ENCODE measurements around the gene TANGO6.
"Not testable (repeated sequence)": the region's sequence is repeated elsewhere in the genome, so short reads cannot be mapped to it uniquely, and the experiment has no call there.

TANGO6 gene

GRCh38 chr16:69039333-69039941 is 196.1 kb downstream of the TANGO6 start:
- TF ChIP-seq CTCF (IDR thresholded peaks at IDR 0.05; ENCODE audit: low read depth, low read length): no peak
- DNase-seq (ENCODE audit: low read depth in 2 of 2): peak; percentile 50 to 71
- H3K4me3 ChIP-seq (replicated peaks in 1 of 2; ENCODE audit: low read depth in 2 of 2, low read length in 2 of 2): no peak overlapping the region

DNA sequence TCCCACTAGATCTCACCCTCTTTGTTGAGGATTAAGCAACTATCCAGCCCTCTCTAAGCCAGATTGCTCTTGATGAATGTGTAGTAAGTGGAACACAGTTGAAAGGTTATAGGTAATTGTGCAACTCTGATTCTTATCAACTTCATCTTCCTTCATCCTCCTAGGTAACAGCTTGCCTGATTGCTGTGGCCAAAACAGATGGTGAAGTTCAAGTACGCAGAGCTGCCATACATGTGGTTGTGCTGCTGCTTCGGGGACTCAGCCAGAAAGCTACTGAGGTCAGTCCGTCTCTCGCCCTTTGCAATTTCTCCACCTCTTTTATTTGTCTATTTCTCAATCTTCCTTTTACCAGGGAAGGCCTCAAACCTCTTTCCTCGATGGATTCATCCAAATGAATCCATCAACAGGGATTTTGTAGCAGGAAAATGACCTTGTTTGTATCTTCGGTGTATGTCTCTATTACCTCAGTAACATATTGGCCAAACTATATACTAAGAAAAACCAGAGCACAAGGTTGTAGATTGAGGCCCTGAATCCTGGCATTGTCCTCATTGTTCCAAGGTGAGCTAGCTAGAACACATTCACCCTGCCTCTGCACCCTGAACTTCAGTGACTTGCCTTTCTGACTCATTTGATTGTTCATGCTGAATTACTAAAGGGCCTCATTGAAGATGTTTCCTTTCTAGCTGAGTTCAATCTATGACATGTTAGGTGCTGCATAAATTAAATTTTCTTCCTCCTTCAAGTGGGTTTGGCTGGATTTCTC is 197.0 kb downstream of the TANGO6 start:
- TF ChIP-seq CTCF (IDR thresholded peaks at IDR 0.05; ENCODE audit: low read depth, low read length): no peak
- no peak overlapping the region for H3K4me3 ChIP-seq (replicated peaks in 1 of 2; ENCODE audit: low read depth in 2 of 2, low read length in 2 of 2)
- DNase-seq (ENCODE audit: low read depth in 2 of 2): peak; percentile 18 to 83

- no peak overlapping the region for H3K4me3 ChIP-seq (replicated peaks in 1 of 2; ENCODE audit: low read depth in 2 of 2, low read length in 2 of 2)
- TF ChIP-seq CTCF (IDR thresholded peaks at IDR 0.05; ENCODE audit: low read depth, low read length): no peak
- DNase-seq (ENCODE audit: low read depth in 2 of 2): no peak
Measured at GRCh38 chr16:69048328-69049120, 205.2 kb downstream of the TANGO6 start.

GRCh38 chr16:69049146-69049545 is 205.8 kb downstream of the TANGO6 start:
- DNase-seq (ENCODE audit: low read depth in 2 of 2): peak; percentile 51 to 74
- TF ChIP-seq CTCF (IDR thresholded peaks at IDR 0.05; ENCODE audit: low read depth, low read length): no peak
- H3K4me3 ChIP-seq (replicated peaks in 1 of 2; ENCODE audit: low read depth in 2 of 2, low read length in 2 of 2): no peak overlapping the region

DNA sequence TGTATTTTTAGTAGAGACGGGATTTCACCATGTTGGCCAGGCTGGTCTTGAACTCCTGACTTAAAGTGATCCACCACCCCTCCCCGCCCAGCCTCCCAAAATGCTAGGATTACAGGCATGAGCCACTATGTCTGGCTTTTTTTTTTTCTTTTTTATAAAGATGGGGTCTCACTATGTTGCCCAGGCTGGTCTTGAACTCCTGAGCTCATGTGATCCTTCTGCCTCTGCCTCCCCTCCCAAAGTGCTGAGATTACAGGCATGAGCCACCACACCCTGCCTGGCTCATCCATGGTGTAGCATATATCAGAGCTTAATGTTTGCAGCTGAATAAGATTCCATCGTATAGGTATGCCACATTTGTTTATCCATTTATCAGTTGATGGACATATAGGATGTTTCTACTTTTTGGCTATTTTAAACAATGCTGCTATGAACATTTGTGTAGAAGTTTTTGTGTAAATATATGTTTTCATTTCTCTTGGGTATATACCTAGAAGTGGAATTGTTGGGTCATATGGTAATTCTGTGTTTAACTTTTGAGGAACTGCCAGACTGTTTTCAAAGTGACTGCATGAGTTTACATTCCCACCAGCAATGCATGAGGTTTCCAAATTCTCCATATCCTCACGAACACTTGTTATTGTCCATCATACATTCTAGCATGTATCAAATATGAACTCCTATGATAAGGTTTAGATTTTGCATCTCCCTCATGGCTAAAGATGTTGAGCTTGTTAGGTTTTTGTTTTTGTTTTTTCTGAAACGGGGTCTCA is 206.5 kb downstream of the TANGO6 start:
- peak in 1 of 2 donors; percentile 27 for DNase-seq (ENCODE audit: low read depth in 2 of 2)
- no peak for TF ChIP-seq CTCF (IDR thresholded peaks at IDR 0.05; ENCODE audit: low read depth, low read length)
- H3K4me3 ChIP-seq (replicated peaks in 1 of 2; ENCODE audit: low read depth in 2 of 2, low read length in 2 of 2): no peak overlapping the region

GRCh38 chr16:69051517-69051830 is 208.1 kb downstream of the TANGO6 start:
- TF ChIP-seq CTCF (IDR thresholded peaks at IDR 0.05; ENCODE audit: low read depth, low read length): peak; percentile 6
- H3K4me3 ChIP-seq (replicated peaks in 1 of 2; ENCODE audit: low read depth in 2 of 2, low read length in 2 of 2); DNase-seq (ENCODE audit: low read depth in 2 of 2): not testable (repeated sequence)

Measured in cardiac fibroblast (primary cell).